Germinal center (tissue), 1 donor: ENCODE results near the gene STRN3.
A peak's percentile ranks its signal among the peaks of the same experiment; 100 is the strongest.
"Not testable (repeated sequence)": the region's sequence is repeated elsewhere in the genome, so short reads cannot be mapped to it uniquely, and the experiment has no call there.

Experiments
- DNase-seq: peaks from one replicate; pipeline ENCODE4 v3.0.0; 2012; ENCODE audit warnings: mixed read lengths, low spot score

The STRN3 gene

GRCh38 chr14:31000629-31001338 is 25.4 kb downstream of the STRN3 start:
- DNase-seq = no peak

- DNase-seq = no peak
Observed at GRCh38 chr14:30999038-30999773, 27.0 kb downstream of the STRN3 start.

- DNase-seq = no peak
Observed at GRCh38 chr14:30998100-30998706, 28.0 kb downstream of the STRN3 start.

GRCh38 chr14:30996892-30997659 is 29.1 kb downstream of the STRN3 start:
- no peak for DNase-seq

- DNase-seq = no peak
Observed at GRCh38 chr14:30995689-30996088, 30.5 kb downstream of the STRN3 start.

GRCh38 chr14:30994681-30995620 is 31.2 kb downstream of the STRN3 start:
- no peak for DNase-seq

GRCh38 chr14:30993071-30993470 is 33.1 kb downstream of the STRN3 start:
- no peak for DNase-seq

- DNase-seq = no peak
Observed at GRCh38 chr14:30991408-30991807, 34.8 kb downstream of the STRN3 start.

GRCh38 chr14:30990770-30991169 is 35.4 kb downstream of the STRN3 start:
- DNase-seq = no peak

- no peak for DNase-seq
Observed at GRCh38 chr14:30988509-30988908, 37.7 kb downstream of the STRN3 start.

GRCh38 chr14:30985796-30986195 is 40.4 kb downstream of the STRN3 start:
- DNase-seq = no peak

GRCh38 chr14:30983858-30984257 is 42.3 kb downstream of the STRN3 start:
- DNase-seq = no peak

GRCh38 chr14:30982533-30982932 is 43.6 kb downstream of the STRN3 start:
- peak; percentile 44 for DNase-seq

GRCh38 chr14:30980980-30981379 is 45.2 kb downstream of the STRN3 start:
- DNase-seq = no peak

GRCh38 chr14:30980106-30980704 is 46.0 kb downstream of the STRN3 start:
- peak; percentile 60 for DNase-seq

GRCh38 chr14:30977752-30978151 is 48.4 kb downstream of the STRN3 start:
- DNase-seq = no peak

- DNase-seq = no peak
Observed at GRCh38 chr14:30974628-30975027, 51.6 kb downstream of the STRN3 start.

- DNase-seq = no peak
Observed at GRCh38 chr14:30972882-30973582, 53.1 kb downstream of the STRN3 start.

GRCh38 chr14:30972036-30972732 is 54.0 kb downstream of the STRN3 start:
- DNase-seq = not testable (repeated sequence)

- DNase-seq = no peak
Observed at GRCh38 chr14:30971586-30971985, 54.6 kb downstream of the STRN3 start.
